Measurements from ENCODE around the gene MZF1. TPM values are rescaled to one million over a fixed set of nuclear protein-coding genes. Genes with fewer than 3 reads are reported as not detected.

The MZF1 gene
- total and polyA plus RNA-seq, 2 experiments from 2014 or later = 9.0 to 20.8 TPM

DNA sequence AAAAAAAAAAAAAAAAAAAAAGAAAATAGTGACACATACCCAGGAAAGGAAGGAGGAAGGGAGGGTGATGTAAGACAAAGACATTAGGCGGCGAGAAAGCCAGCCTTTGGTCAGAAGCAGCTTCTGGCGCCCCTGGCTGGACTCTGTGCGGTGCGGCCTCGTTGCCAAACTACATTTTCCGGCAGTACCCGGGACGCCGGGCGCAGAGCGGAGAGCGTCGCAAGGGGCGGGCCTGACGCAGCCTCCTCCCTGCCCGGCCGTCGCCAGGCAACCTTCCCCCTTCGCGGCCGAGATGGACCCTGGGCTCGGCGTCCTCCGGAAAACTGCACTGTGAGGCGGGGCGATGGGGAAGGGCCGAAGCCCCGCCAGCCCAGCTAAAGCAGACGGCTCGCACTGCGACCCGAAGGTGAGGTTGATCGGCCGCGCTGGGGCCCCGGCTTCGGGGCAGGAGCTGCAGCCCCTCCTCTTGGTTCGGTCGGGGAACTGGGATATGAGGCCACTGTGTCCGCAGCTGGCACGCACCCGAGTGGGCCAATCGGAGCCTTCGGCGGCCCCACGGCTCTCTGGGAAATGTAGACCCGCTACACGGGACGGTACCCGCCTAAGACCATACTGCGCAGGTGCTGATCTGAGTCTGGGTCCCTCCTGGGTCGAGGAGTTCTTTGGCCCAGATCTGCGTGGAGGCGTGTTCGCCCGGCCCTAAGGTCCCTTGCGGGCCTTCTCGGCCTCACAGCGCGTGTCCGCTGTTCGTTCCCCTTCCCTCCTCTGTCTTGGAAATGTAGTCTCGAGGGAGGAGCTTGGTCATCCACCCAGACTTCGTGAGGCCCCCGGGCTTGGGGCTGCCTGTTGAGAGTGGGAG is 2.3 kb upstream of the MZF1 start:
- H3K9ac ChIP-seq = peak overlapping the region; percentile 91
- WGBS, 2 experiments (ENCODE audit: low coverage in 1 of 2, low lambda C conversion rate in 2 of 2, missing lambda C conversion rate in 2 of 2) = 1% methylated on average over 58 to 64 of the region's 66 CpGs
- peak overlapping the region; percentile 80 for H3K4me2 ChIP-seq (ENCODE audit: unreplicated experiment)
- peak overlapping the region; percentile 88 for H3K4me3 ChIP-seq
- H3K9me3 ChIP-seq (ENCODE audit: low read depth) = no peaks in the 10 kb centered on the region
- H3K4me1 ChIP-seq (ENCODE audit: insufficient read depth) = peaks cover 15% of the 10 kb centered on the region; the same call in 1 of the 2 replicates
- peak; percentile 98 for DNase-seq
- no peaks in the 10 kb centered on the region for H4K20me1 ChIP-seq (ENCODE audit: insufficient read depth)
- H3K9me2 ChIP-seq (ENCODE audit: insufficient read depth) = no peaks in the 10 kb centered on the region
- in situ Hi-C loops (cut with MboI) = no loop called here
- H3K27me3 ChIP-seq (replicated peaks; ENCODE audit: insufficient read depth) = no peaks in the 10 kb centered on the region
- peaks cover 50% of the 10 kb centered on the region for H3K79me2 ChIP-seq (ENCODE audit: insufficient read depth)
- H3K36me3 ChIP-seq (ENCODE audit: low read depth) = no peaks in the 10 kb centered on the region
- peak overlapping the region; percentile 94 for H3K27ac ChIP-seq
- peak overlapping the region; percentile 81 for H2AFZ ChIP-seq
- peaks cover 20% of the 10 kb centered on the region for H3F3A ChIP-seq (ENCODE audit: insufficient read depth)
- no peak for TF ChIP-seq EZH2phosphoT487 (IDR thresholded peaks at IDR 0.05; ENCODE audit: insufficient read depth, low read depth)
- no peak for TF ChIP-seq EZH2 (IDR thresholded peaks at IDR 0.05; ENCODE audit: insufficient read depth, poor library complexity, severe bottlenecking)

DNA sequence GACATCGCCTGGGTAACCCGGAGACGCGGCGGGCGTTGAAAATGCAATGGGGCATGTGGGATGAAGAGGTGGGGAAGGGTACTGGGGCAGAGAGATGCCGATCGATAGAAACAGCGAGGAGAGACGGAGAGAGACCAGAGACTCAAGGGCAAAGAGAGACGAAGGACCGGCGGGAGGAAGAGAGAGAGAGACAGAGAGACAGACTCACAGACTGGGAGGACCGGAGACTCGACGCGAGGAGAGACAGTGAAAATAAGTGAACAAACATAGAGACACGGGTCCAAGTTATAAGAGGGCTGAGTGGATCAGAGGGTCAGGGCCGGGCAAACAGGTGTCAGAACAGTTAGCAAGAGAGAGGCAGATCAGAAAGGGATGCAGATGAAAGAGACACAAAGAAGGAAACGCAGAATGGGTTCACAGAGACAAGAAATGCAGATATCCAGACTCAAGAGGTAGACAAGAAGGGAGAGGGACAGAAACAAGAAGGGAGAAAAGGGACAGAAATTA is 576 bp upstream of the MZF1 start:
- no peaks in the 10 kb centered on the region for H3K36me3 ChIP-seq (ENCODE audit: low read depth)
- peak overlapping the region; percentile 88 for H3K4me3 ChIP-seq
- no peaks in the 10 kb centered on the region for H3K9me2 ChIP-seq (ENCODE audit: insufficient read depth)
- TF ChIP-seq EZH2phosphoT487 (IDR thresholded peaks at IDR 0.05; ENCODE audit: insufficient read depth, low read depth) (no peak), EZH2 (IDR thresholded peaks at IDR 0.05; ENCODE audit: insufficient read depth, poor library complexity, severe bottlenecking) (no peak)
- peak overlapping the region; percentile 91 for H3K9ac ChIP-seq
- H3K4me1 ChIP-seq (ENCODE audit: insufficient read depth) = peaks cover 12% of the 10 kb centered on the region; the same call in 1 of the 2 replicates
- no peaks in the 10 kb centered on the region for H3K9me3 ChIP-seq (ENCODE audit: low read depth)
- no peak for DNase-seq
- 1% methylated on average over 17 to 20 of the region's 20 CpGs for WGBS, 2 experiments (ENCODE audit: low coverage in 1 of 2, low lambda C conversion rate in 2 of 2, missing lambda C conversion rate in 2 of 2)
- H3F3A ChIP-seq (ENCODE audit: insufficient read depth) = peaks cover 12% of the 10 kb centered on the region
- peak overlapping the region; percentile 94 for H3K27ac ChIP-seq
- no peaks in the 10 kb centered on the region for H4K20me1 ChIP-seq (ENCODE audit: insufficient read depth)
- H2AFZ ChIP-seq = peak overlapping the region; percentile 83
- H3K79me2 ChIP-seq (ENCODE audit: insufficient read depth) = peaks cover 33% of the 10 kb centered on the region
- in situ Hi-C loops (cut with MboI) = no loop called here
- peak overlapping the region; percentile 91 for H3K4me2 ChIP-seq (ENCODE audit: unreplicated experiment)
- H3K27me3 ChIP-seq (replicated peaks; ENCODE audit: insufficient read depth) = no peaks in the 10 kb centered on the region

DNA sequence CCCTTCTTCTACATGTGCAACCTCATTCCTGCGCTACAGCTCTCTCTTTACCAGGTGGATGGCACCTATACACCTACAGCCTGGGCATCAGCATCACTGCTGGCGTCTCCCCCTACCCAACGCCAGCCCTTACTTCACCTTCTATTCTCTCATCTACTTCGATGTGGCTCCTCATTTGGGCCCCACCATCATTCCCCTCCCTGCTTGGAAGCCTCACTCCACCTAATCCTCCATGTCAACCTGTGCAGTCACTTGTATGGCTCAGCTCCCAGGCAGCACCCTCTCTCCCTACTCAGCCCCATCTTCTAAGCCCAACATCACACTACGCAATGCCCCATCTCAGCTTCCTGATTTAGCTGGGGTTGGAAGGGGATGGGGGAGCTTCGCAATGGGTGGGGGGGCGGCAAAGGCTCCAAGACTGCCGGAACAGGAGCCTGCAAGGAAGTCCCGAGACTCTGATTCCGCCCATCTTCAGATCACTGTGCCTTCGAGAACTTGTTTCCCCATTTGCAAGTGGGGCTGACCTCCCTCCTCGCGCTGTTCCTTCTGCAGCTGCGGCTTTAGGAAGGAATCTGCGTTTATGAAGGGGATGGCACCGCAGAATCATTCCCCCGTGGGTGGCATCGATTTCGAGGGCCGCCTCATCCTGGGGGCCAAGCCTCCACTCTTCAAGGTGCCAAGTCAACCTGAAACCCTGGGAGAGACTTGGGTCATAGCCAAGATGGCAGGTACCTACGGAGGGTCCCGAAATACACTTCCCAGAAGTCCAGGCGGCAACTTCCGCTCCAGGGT is 913 bp downstream of the MZF1 start:
- H3K27me3 ChIP-seq (replicated peaks; ENCODE audit: insufficient read depth) = no peaks in the 10 kb centered on the region
- H3K36me3 ChIP-seq (ENCODE audit: low read depth) = no peaks in the 10 kb centered on the region
- H2AFZ ChIP-seq = no peak overlapping the region
- peak overlapping the region; percentile 96 for H3K4me2 ChIP-seq (ENCODE audit: unreplicated experiment)
- peaks cover 18% of the 10 kb centered on the region for H3K79me2 ChIP-seq (ENCODE audit: insufficient read depth)
- peaks cover 8% of the 10 kb centered on the region; the same call in 1 of the 2 replicates for H3K4me1 ChIP-seq (ENCODE audit: insufficient read depth)
- in situ Hi-C loops (cut with MboI) = no loop called here
- DNase-seq = no peak
- peak overlapping the region; percentile 91 for H3K9ac ChIP-seq
- H3K9me2 ChIP-seq (ENCODE audit: insufficient read depth) = no peaks in the 10 kb centered on the region
- no peaks in the 10 kb centered on the region for H4K20me1 ChIP-seq (ENCODE audit: insufficient read depth)
- peak overlapping the region; percentile 94 for H3K27ac ChIP-seq
- 37 to 39% methylated on average over 22 to 24 of the region's 24 CpGs for WGBS, 2 experiments (ENCODE audit: low coverage in 1 of 2, low lambda C conversion rate in 2 of 2, missing lambda C conversion rate in 2 of 2)
- H3K9me3 ChIP-seq (ENCODE audit: low read depth) = no peaks in the 10 kb centered on the region
- H3K4me3 ChIP-seq = peak overlapping the region; percentile 88
- H3F3A ChIP-seq (ENCODE audit: insufficient read depth) = peaks cover 11% of the 10 kb centered on the region
- no peak for TF ChIP-seq EZH2phosphoT487 (IDR thresholded peaks at IDR 0.05; ENCODE audit: insufficient read depth, low read depth)
- no peak for TF ChIP-seq EZH2 (IDR thresholded peaks at IDR 0.05; ENCODE audit: insufficient read depth, poor library complexity, severe bottlenecking)

DNA sequence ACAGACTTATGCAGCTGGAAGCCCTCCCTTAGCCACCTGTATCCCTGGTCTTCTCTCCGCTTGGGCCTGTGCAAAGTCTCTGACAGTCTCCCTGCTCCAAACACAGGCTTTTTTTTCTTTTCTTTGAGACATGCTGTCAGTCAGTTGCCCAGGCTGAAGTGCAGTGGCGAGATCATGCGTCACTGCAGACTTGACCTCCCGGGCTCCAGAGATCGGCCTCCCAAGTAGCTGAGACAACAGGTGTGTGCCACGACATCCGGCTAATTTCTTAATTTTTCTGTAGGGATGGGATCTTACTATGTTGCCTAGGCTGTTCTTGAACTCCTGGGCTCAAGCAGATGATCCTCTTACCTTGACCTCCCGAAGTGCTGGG is 1.6 kb downstream of the MZF1 start:
- in situ Hi-C loops (cut with MboI) = no loop called here
- peaks cover 11% of the 10 kb centered on the region for H3K79me2 ChIP-seq (ENCODE audit: insufficient read depth)
- H3K27me3 ChIP-seq (replicated peaks; ENCODE audit: insufficient read depth) = no peaks in the 10 kb centered on the region
- H3K36me3 ChIP-seq (ENCODE audit: low read depth) = no peaks in the 10 kb centered on the region
- H3K9me3 ChIP-seq (ENCODE audit: low read depth) = no peaks in the 10 kb centered on the region
- no peak overlapping the region for H3K27ac ChIP-seq
- peaks cover 11% of the 10 kb centered on the region for H3F3A ChIP-seq (ENCODE audit: insufficient read depth)
- H3K4me3 ChIP-seq = no peak overlapping the region
- WGBS, 2 experiments (ENCODE audit: low coverage in 1 of 2, low lambda C conversion rate in 2 of 2, missing lambda C conversion rate in 2 of 2) = 91 to 92% methylated on average over 8 of the region's 8 CpGs
- no peaks in the 10 kb centered on the region for H4K20me1 ChIP-seq (ENCODE audit: insufficient read depth)
- no peaks in the 10 kb centered on the region for H3K9me2 ChIP-seq (ENCODE audit: insufficient read depth)
- no peak for DNase-seq
- peaks cover 8% of the 10 kb centered on the region; the same call in 1 of the 2 replicates for H3K4me1 ChIP-seq (ENCODE audit: insufficient read depth)
- H3K4me2 ChIP-seq (ENCODE audit: unreplicated experiment) = no peak overlapping the region
- no peak for TF ChIP-seq EZH2phosphoT487 (IDR thresholded peaks at IDR 0.05; ENCODE audit: insufficient read depth, low read depth)
- no peak for TF ChIP-seq EZH2 (IDR thresholded peaks at IDR 0.05; ENCODE audit: insufficient read depth, poor library complexity, severe bottlenecking)
- H3K9ac ChIP-seq = no peak overlapping the region
- no peak overlapping the region for H2AFZ ChIP-seq

Data from GM23248 (cell line).